T47D (cell line): Measurements from ENCODE around the gene HPSE2.
A peak's percentile ranks its signal among the peaks of the same experiment; 100 is the strongest.

Source experiments
- DNase-seq, 2 experiments: peaks; one replicate each; pipeline versions ENCODE4 v3.0.0 to v3.0.0-alpha.2; 2011 to 2012; ENCODE audit warnings: low read depth in 1 of 2, low spot score in 1 of 2
- JUND ChIP-seq: IDR thresholded peaks from 2 replicates; pipeline ENCODE4 v1.6.1; 2012; ENCODE audit warnings: low read depth
- in situ Hi-C: cut with HindIII; loops from 2 replicates; pipeline ENCODE4 v1.10.0; 2016; ENCODE audit warnings: low sequenced_read_pairs, low pct_unique_long_range_greater_than_20kb

HPSE2 gene

DNA sequence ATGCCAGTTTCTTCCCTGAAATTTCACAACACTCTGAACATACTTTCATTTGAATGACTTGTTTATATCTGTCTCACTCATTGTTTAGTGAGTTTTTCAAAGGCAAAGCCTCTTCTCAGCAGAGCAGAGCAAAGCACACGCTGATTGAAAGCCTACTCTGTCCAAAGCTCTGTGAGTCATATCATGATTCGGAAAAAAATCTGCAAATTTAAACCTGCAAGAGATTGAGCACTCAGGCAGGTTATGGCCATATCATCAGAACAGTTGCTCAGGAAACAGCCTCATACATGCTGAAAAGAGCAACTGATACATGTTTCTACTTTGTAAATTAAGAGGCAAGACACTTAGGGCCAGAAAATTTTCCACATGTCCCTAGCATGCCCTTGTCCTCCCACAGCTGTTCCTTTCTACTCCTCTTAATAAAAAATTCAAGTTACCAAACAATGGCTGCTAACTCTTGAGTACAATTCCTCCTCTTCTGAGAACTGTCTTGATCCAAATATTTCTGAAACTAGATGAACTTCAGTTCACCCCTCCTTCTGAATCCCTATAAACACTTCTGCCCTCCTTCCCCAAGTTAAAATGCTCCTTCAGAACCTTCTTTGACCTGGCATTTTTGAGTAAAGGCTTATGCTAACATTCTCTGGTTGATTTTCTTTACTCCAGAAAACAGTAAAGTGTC, 648.4 kb downstream of the HPSE2 start:
- no peak for DNase-seq
- in situ Hi-C loops = no loop called here
- TF ChIP-seq JUND = no peak

DNA sequence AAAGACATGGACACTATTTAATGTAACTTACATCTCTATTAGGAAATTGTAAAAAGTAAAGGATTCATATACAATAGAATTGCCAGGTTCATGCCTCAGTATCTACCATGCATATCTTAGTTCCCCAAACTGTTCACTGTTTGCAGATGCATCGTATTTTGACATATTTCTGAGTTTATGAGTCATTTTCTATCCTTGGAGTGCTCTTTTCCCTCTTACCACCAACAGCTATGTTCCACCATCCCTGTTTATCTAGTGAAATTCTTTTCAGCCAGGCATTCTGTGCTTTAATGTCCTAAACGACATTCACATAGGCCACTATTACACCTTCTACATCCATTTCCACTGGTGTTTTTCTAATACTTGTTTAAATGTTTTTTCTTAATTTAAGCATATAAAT, 649.6 kb downstream of the HPSE2 start:
- in situ Hi-C loops = no loop called here

DNA sequence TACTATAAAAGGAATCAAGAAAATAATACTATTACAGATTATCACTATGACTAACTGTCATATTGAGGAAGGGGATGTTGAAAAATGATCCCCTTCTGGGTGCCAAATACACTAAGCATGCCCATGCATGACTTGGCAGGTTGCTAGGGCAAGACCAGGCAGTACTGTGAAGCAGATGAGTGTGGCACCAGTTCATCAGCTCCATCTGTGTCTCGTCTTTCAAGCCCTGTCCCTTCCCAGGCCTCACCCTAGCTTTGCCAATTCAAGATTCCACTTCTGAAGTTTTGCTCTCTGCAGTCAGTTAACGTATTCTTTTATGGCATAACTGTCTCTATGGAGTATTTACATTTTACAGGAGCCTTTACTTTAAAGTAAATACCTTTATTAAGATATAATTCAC, 653.3 kb downstream of the HPSE2 start:
- in situ Hi-C loops = no loop called here
- no peak for DNase-seq
- no peak for TF ChIP-seq JUND

More for the DNA sequence above, 649.6 kb downstream of the HPSE2 start:
- DNase-seq = no peak
- TF ChIP-seq JUND = no peak

DNA sequence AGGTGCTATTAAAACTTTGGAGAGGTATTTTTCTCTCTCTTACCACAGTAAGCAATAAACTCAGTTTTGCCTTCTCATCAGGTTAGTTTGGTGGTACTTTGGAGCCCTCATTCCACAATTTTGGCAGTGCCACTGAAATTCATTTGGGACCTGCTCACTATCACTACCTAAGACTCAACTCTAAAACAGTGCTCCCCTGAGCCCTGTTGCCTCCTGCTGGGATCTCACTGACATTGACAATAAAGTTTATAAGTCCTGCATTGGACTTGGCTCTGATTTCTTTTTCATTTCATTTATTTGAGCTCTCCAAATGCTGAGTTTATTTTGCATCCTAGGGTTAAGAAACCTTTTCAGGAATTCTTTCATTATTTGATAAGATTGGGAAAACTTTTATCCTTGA, 658.1 kb downstream of the HPSE2 start:
- DNase-seq = peak in 1 of 2 experiments; percentile 52
- in situ Hi-C loops = no loop called here
- TF ChIP-seq JUND = no peak

DNA sequence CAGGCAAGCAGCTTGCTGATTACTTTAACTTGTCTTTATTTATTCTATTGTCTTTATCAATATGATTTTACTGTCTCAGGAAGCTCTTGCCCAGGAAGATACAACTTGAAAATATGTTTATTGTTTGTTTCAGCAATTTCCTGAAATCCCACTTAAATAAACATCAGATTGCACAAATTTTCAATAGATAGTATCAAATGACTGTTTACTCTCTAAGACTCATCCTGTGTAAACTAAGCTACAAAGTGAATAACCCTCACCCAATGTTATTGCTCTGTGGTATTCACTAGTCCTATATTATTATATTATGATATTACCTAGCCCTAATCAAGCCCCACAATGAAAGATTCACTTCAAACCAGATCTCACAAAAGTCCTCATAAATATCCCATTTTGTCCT, 658.5 kb downstream of the HPSE2 start:
- in situ Hi-C loops = no loop called here
- no peak for TF ChIP-seq JUND
- DNase-seq = peak in 1 of 2 experiments; percentile 8

DNA sequence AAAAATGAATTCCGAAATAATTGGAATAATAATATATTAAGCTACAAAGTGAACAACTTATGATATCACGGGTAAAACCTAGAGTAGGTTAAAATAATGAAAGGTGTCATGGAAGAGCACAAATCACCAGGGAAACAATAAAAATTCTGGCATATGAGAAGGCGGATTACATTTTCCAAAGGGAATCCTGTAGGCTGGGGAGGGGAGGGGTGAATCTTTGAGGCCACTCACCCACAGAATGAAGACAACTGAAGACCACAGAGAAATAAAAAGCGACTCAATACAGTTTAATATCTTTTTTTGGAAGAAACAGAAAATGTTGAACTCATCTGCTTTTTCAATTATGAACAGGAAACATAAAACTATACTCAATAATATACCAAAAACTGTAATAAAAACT, 659.6 kb downstream of the HPSE2 start:
- in situ Hi-C loops = no loop called here
- TF ChIP-seq JUND = no peak
- no peak for DNase-seq

DNA sequence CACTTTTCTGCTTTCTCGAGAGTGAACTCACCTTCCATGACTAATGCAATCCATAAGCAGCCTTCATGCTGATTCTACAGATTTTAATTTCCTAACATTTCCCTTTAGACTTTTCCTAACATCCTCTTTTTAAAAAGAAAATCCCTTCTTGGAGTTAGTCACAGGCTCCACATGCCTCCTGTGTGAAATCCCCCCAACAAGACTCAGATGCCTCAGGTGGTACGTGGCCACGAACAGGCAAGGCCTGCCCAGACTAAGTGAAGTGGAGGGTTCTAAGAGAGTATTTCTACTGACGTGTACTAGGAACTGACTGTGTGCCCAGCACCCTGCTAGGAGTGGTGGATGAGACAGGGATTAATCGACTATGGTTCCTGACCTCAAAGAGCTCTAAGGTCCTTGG, 663.1 kb downstream of the HPSE2 start:
- no peak for TF ChIP-seq JUND
- in situ Hi-C loops = no loop called here
- no peak for DNase-seq

DNA sequence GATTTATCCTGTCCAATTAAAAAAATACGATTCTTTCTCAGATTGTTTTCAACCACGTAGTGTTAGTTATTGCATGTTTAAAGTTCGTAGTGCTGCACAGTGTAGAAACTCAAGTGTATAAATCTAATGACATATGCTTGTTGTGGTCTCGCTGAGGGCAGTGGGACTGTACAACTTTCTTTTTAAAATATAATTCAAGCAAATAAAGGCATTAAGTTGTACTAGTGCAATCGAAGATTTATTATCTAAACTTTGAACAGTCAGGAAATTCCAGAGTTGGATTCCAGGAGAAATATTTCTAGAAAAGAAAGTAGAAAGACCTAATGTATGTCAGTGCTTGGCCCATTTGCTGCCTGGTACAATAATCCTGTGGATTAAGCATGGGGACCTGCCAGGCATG, 664.8 kb downstream of the HPSE2 start:
- in situ Hi-C loops = no loop called here

DNA sequence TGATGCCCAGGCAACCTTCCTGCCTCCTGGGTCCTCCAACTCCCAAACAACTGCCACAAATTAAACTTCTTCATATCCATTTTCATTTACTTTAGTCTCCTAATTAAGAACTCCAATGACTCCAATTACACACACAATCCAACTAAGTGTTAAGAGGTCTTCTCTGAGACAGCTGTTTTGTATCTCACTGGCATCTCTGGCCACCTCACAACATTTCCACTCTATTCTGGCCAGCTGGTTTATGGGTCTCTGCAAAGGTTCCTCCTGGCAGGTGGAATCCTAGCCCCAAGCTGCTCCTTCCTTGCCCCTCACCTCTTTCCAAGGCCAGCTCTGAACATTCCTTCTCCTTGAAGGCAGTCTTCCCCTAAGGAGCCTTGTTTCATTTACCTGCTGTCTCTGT, 665.8 kb downstream of the HPSE2 start:
- in situ Hi-C loops = no loop called here
- DNase-seq = no peak
- no peak for TF ChIP-seq JUND

More for the DNA sequence above, 664.8 kb downstream of the HPSE2 start:
- no peak for TF ChIP-seq JUND
- DNase-seq = no peak

DNA sequence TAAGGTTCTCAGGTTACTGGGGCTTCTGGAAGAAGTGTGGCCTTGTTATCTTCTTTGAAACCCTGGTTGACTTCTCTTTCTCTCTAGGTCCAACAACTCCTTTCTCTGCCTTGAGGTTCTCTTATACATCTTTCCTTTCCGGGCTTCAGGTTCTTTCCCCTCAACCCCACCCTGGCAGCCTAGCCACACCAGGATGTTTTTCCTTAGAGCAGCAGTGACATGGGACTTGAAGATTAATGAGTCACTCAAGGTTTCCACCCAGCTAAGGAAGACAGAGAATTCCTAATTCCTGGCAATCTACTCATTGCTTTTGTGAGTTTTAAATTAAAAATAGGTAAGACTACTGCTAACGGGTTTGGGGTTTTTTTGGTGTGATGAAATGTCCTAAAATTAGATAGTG, 667.1 kb downstream of the HPSE2 start:
- TF ChIP-seq JUND = no peak
- DNase-seq = no peak
- in situ Hi-C loops = no loop called here

DNA sequence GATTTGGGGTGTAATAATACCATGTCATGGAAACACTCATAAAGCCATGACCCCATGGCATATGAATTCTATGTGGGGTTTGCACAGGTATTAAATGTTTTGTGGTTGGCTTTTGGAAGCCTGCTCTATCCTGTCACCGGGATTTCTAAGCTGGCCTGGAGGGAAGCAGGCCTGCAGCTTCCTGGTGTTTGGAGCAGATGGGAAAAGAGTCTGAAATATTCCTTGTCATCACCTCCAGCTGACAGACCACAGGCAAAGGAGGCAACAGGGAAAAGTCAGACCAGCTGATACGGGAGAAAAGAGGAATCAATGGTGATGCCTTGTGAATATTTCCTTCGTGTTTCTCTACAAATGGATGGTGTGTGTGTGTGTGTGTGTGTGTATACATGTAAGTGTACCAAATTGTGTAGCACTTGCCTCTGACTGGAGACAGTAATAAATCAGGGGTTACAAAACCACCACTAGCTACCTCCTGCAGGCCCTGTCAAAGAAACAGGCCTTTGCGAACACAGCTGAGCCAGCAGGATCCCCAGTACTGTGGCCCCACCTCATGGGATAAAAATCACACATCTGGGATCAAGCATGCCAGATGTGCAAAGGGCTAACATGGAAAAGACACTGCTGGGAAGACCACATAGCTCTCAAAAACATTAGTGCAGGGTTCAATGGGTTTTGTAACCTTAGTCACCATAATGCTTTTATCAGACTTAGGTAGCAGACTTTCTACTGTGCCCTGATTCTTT, 668.1 kb downstream of the HPSE2 start:
- no peak for TF ChIP-seq JUND
- DNase-seq = no peak
- in situ Hi-C loops = no loop called here

DNA sequence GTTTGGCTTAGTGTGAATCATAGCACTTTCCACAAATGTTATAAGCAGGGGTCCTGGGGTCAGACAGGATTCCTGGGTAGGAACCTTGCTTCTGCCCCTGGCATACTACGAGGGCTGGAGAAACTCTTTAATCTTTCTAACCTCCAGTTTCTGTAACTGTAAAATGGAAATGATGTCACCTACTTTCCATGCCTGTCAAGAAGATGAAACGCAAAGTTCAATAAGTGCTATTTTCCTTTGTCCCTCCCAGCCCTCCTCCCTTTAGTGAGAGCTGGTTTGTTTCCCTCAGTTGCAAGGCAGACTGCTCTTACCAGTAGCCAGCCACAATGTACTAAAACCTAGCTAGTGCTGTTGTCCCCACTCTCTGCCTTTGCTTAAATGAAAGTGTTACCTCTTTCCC, 671.8 kb downstream of the HPSE2 start:
- in situ Hi-C loops = no loop called here
- DNase-seq = no peak
- no peak for TF ChIP-seq JUND

DNA sequence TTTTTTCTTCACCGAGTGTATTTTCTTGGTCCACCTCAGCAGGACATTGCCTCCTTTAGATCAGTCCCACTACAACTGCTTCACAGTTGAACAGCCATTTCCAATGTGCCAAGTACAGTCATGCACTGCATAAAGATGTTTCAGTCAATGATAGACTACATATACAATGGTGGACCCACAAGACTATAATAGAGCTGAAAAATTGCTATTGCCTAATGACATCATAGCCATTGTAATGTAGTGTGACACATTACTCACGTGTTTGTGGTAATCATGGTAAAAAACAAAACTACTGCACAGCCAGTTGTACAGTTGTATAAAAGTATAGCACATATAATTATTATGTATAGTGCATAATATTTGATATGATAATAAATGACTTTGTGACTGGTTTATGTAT, 675.1 kb downstream of the HPSE2 start:
- in situ Hi-C loops = no loop called here
- no peak for TF ChIP-seq JUND
- DNase-seq = no peak
